Measurements from ENCODE around the gene GORASP2. TPM values are rescaled to one million over a fixed set of nuclear protein-coding genes. Genes with fewer than 3 reads are reported as not detected.

Gene GORASP2
- total RNA-seq, 1 donor from 2014 or later = 99.5 TPM

DNA sequence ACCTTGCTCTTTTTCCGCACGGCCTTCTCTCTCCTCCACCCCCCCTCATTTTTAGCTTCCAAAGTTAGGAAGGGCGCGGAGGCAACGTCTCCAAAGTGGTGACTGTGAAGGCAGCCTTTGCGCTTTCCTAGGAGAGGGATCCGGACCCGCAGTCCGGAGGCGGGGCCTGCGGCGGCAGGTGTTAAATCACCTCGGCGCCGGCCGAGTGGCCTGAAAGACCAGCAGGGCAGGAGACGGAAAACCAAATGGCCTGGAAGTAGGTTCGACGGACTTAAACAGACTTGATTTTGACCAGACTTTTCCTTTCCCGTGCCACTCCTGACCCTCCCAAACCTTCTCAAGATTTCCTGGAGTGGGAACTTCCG is 615 bp downstream of the GORASP2 start:
- H3K4me3 Mint-ChIP-seq = peak overlapping the region; percentile 92
- peak; percentile 36 for DNase-seq (ENCODE audit: low spot score)
- peaks cover 2% of the 10 kb centered on the region for H3K27me3 Mint-ChIP-seq (ENCODE audit: insufficient read depth)
- intact Hi-C loops (cut with micrococcal nuclease) = loop anchor here (1.0 to 10.0 kb wide), 11 partner anchors 157 to 1626 kb away; partner anchors contain the start of genes DCAF17, DLX2, DYNC1I2 and ERICH2
- H3K27ac Mint-ChIP-seq = peak overlapping the region; percentile 86
- peaks cover 9% of the 10 kb centered on the region for H3K9me3 Mint-ChIP-seq
- H3K36me3 Mint-ChIP-seq (ENCODE audit: low read depth) = peaks cover 20% of the 10 kb centered on the region
- peaks cover 46% of the 10 kb centered on the region for H3K4me1 Mint-ChIP-seq (ENCODE audit: low read depth)

DNA sequence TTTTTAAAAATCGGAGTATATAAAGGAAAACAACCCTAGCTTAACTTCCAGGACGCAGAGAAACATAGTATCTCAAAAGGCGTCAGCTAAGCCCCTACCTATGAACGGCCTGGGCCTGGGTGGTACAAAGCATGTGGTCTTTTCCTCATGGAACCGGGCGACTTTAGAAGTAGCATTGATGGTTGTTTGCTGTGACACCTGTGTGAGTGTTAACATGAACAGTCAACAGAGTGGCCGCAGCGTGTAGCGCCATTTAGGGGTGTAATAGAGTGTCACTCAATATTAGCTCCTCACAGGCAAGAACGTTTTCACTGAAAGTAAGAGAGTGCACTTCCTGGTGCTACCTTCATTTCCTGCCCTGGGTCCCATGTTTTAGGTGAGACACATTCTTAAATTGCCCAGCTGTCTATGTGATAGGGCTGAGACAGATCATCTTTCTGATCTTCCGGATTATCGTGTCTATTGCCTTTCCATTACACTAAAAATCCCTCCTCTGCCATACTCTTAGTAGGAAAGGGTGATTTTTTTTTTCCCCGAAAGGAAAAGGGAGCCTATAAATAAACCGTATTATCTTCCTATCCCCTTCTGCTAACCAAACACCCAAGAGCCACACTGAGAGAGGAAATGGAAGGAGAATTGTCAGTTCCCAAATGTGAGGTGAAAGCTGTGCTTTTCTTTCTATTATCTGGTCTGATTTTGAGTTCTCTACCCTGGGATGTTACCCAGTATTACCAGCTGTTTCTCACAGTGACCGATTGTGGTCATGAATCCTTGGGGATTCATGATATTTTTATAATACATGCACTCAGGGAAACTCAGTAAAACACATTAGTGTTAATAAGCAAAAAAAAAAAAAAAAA is 1.3 kb downstream of the GORASP2 start:
- intact Hi-C loops (cut with micrococcal nuclease) = loop anchor here (1.0 to 10.0 kb wide), 2 partner anchors 1356 to 1625 kb away; partner anchors contain the start of gene FASTKD1

GRCh38 chr2:170930991-170931266 is 1.9 kb downstream of the GORASP2 start:
- peaks cover 5% of the 10 kb centered on the region for H3K9me3 Mint-ChIP-seq
- DNase-seq (ENCODE audit: low spot score) = no peak
- peaks cover 22% of the 10 kb centered on the region for H3K36me3 Mint-ChIP-seq (ENCODE audit: low read depth)
- peaks cover 50% of the 10 kb centered on the region for H3K4me1 Mint-ChIP-seq (ENCODE audit: low read depth)
- peak overlapping the region; percentile 92 for H3K4me3 Mint-ChIP-seq
- intact Hi-C loops (cut with micrococcal nuclease) = loop anchor here (1.0 to 10.0 kb wide), 2 partner anchors 1356 to 1624 kb away; partner anchors contain the start of gene FASTKD1
- H3K27me3 Mint-ChIP-seq (ENCODE audit: insufficient read depth) = peaks cover 2% of the 10 kb centered on the region
- no peak overlapping the region for H3K27ac Mint-ChIP-seq

More for the DNA sequence above, 1.3 kb downstream of the GORASP2 start:
- Mint-ChIP-seq H3K36me3 (ENCODE audit: low read depth) (peaks cover 18% of the 10 kb centered on the region), H3K9me3 (peaks cover 5% of the 10 kb centered on the region), H3K4me1 (ENCODE audit: low read depth) (peaks cover 46% of the 10 kb centered on the region), H3K4me3 (peak overlapping the region; percentile 92), H3K27ac (peak overlapping the region; percentile 86), H3K27me3 (ENCODE audit: insufficient read depth) (peaks cover 2% of the 10 kb centered on the region)
- peak; percentile 47 for DNase-seq (ENCODE audit: low spot score)

- DNase-seq (ENCODE audit: low spot score) = no peak
- Mint-ChIP-seq H3K4me3 (peak overlapping the region; percentile 34), H3K27ac (no peak overlapping the region), H3K4me1 (ENCODE audit: low read depth) (peaks cover 50% of the 10 kb centered on the region), H3K36me3 (ENCODE audit: low read depth) (peaks cover 22% of the 10 kb centered on the region), H3K27me3 (ENCODE audit: insufficient read depth) (peaks cover 2% of the 10 kb centered on the region), H3K9me3 (peaks cover 5% of the 10 kb centered on the region)
- intact Hi-C loops (cut with micrococcal nuclease) = loop anchor here (10.0 kb wide), 1 partner anchor 1357 kb away; the partner anchor contains the start of gene FASTKD1
Observed at GRCh38 chr2:170932166-170932565, 3.1 kb downstream of the GORASP2 start.

DNA sequence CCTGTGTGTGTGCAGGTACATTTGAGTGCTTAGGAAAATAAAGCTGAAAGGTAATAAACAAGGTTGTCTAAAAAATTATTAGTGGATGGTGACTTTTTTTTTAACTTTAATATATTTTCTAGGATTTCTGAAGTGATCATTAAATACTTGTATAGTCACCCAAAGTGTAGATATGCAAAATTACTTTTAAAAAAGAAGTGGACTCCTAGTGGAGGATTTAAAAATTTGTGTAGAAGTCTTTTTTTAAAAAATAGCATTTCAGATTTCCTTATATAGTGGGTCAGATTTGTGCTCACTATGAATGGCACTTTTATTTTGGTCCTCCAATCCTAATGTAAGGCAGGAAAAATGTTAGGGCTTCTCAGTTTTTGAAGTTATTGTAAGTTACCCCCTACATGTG is 3.9 kb downstream of the GORASP2 start:
- Mint-ChIP-seq H3K9me3 (peaks cover 4% of the 10 kb centered on the region), H3K4me3 (no peak overlapping the region), H3K27me3 (ENCODE audit: insufficient read depth) (peaks cover 2% of the 10 kb centered on the region), H3K36me3 (ENCODE audit: low read depth) (peaks cover 22% of the 10 kb centered on the region), H3K27ac (no peak overlapping the region), H3K4me1 (ENCODE audit: low read depth) (peaks cover 56% of the 10 kb centered on the region)
- no peak for DNase-seq (ENCODE audit: low spot score)
- intact Hi-C loops (cut with micrococcal nuclease) = loop anchor here (10.0 kb wide), 1 partner anchor 1358 kb away; the partner anchor contains the start of gene FASTKD1

- Mint-ChIP-seq H3K4me3 (no peak overlapping the region), H3K9me3 (no peaks in the 10 kb centered on the region), H3K4me1 (ENCODE audit: low read depth) (peaks cover 63% of the 10 kb centered on the region), H3K36me3 (ENCODE audit: low read depth) (peaks cover 18% of the 10 kb centered on the region), H3K27ac (no peak overlapping the region), H3K27me3 (ENCODE audit: insufficient read depth) (no peaks in the 10 kb centered on the region)
- DNase-seq (ENCODE audit: low spot score) = no peak
- intact Hi-C loops (cut with micrococcal nuclease) = loop anchor here (10.0 kb wide), 1 partner anchor 1363 kb away; the partner anchor contains the start of gene FASTKD1
Observed at GRCh38 chr2:170937709-170938379, 8.8 kb downstream of the GORASP2 start.

DNA sequence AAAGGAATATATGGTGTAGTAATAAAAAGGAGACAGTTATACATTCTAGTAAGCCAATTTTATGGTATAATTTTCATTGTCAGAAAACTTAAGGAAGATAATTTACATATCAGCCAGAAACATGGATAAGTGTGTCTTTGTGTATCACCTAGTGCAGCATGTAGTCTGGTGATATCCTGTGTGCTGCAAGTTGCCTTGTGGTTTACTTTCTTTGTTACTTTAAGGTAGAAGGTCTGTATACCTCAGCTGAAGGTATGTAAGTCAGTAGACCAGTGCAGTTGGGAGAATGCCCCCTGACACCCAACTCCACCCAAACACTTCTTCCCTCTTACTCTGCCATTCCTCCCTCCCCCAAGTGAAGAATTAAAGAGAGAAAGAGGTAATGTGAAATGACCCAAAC is 11.0 kb downstream of the GORASP2 start:
- Mint-ChIP-seq H3K27me3 (ENCODE audit: insufficient read depth) (no peaks in the 10 kb centered on the region), H3K4me1 (ENCODE audit: low read depth) (peaks cover 58% of the 10 kb centered on the region), H3K4me3 (no peak overlapping the region), H3K36me3 (ENCODE audit: low read depth) (peaks cover 14% of the 10 kb centered on the region), H3K27ac (no peak overlapping the region), H3K9me3 (no peaks in the 10 kb centered on the region)
- intact Hi-C loops (cut with micrococcal nuclease) = no loop called here
- no peak for DNase-seq (ENCODE audit: low spot score)

DNA sequence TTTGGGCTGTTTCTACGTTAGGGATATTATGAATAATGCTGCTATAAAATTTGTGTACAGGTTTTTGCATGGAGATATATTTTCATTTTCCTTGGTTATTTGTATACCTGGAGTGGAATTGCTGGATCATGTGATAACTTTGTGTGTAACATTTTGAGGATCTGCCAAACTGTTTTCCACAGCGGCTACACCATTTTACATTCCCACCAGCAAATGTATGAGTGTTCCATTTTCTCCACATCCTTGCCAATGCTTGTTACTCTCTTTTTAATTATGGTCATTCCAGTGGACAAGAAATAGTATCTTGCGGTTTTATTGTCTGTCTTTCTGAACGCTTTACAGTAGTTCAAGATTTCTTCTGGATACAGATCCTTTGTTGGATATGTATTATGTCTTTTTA is 13.6 kb downstream of the GORASP2 start:
- Mint-ChIP-seq H3K27ac (no peak overlapping the region), H3K4me1 (ENCODE audit: low read depth) (peaks cover 56% of the 10 kb centered on the region), H3K9me3 (no peaks in the 10 kb centered on the region), H3K27me3 (ENCODE audit: insufficient read depth) (no peaks in the 10 kb centered on the region), H3K4me3 (no peak overlapping the region), H3K36me3 (ENCODE audit: low read depth) (peaks cover 14% of the 10 kb centered on the region)
- intact Hi-C loops (cut with micrococcal nuclease) = no loop called here
- no peak for DNase-seq (ENCODE audit: low spot score)

- DNase-seq (ENCODE audit: low spot score) = no peak
- H3K36me3 Mint-ChIP-seq (ENCODE audit: low read depth) = peaks cover 13% of the 10 kb centered on the region
- peaks cover 53% of the 10 kb centered on the region for H3K4me1 Mint-ChIP-seq (ENCODE audit: low read depth)
- intact Hi-C loops (cut with micrococcal nuclease) = no loop called here
- H3K27me3 Mint-ChIP-seq (ENCODE audit: insufficient read depth) = no peaks in the 10 kb centered on the region
- no peak overlapping the region for H3K27ac Mint-ChIP-seq
- H3K4me3 Mint-ChIP-seq = no peak overlapping the region
- no peaks in the 10 kb centered on the region for H3K9me3 Mint-ChIP-seq
Observed at GRCh38 chr2:170943041-170943440, 14.0 kb downstream of the GORASP2 start.

GRCh38 chr2:170943596-170943995 is 14.5 kb downstream of the GORASP2 start:
- H3K27ac Mint-ChIP-seq = no peak overlapping the region
- peaks cover 13% of the 10 kb centered on the region for H3K36me3 Mint-ChIP-seq (ENCODE audit: low read depth)
- peaks cover 49% of the 10 kb centered on the region for H3K4me1 Mint-ChIP-seq (ENCODE audit: low read depth)
- intact Hi-C loops (cut with micrococcal nuclease) = no loop called here
- H3K4me3 Mint-ChIP-seq = no peak overlapping the region
- H3K27me3 Mint-ChIP-seq (ENCODE audit: insufficient read depth) = no peaks in the 10 kb centered on the region
- H3K9me3 Mint-ChIP-seq = no peaks in the 10 kb centered on the region
- DNase-seq (ENCODE audit: low spot score) = no peak

DNA sequence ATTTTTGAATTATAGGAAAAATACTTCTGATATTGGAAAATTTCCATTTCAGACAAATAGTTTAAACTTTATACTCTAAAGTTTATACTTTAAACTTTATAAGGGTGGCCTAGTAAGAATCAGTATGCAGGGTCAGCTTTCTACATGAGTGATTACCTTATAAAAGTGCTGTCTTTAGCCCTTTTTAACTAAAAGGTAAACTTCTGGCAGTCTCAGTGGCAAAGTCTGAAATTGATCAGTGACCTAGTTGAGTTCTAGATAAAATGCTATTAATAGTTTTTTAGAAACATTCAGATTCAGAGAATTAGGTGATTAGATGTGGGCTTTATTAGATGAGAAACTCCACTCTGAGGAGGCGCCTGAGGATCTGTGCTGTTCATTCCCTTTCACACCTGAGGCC is 15.5 kb downstream of the GORASP2 start:
- intact Hi-C loops (cut with micrococcal nuclease) = no loop called here
- H3K36me3 Mint-ChIP-seq (ENCODE audit: low read depth) = peaks cover 14% of the 10 kb centered on the region
- no peak overlapping the region for H3K4me3 Mint-ChIP-seq
- no peak overlapping the region for H3K27ac Mint-ChIP-seq
- H3K27me3 Mint-ChIP-seq (ENCODE audit: insufficient read depth) = no peaks in the 10 kb centered on the region
- H3K4me1 Mint-ChIP-seq (ENCODE audit: low read depth) = peaks cover 39% of the 10 kb centered on the region
- no peak for DNase-seq (ENCODE audit: low spot score)
- H3K9me3 Mint-ChIP-seq = no peaks in the 10 kb centered on the region

- peaks cover 7% of the 10 kb centered on the region for H3K4me1 Mint-ChIP-seq (ENCODE audit: low read depth)
- no peak for DNase-seq (ENCODE audit: low spot score)
- no peak overlapping the region for H3K4me3 Mint-ChIP-seq
- intact Hi-C loops (cut with micrococcal nuclease) = no loop called here
- H3K36me3 Mint-ChIP-seq (ENCODE audit: low read depth) = peaks cover 37% of the 10 kb centered on the region
- H3K9me3 Mint-ChIP-seq = no peaks in the 10 kb centered on the region
- H3K27me3 Mint-ChIP-seq (ENCODE audit: insufficient read depth) = no peaks in the 10 kb centered on the region
- no peak overlapping the region for H3K27ac Mint-ChIP-seq
Observed at GRCh38 chr2:170949415-170949814, 20.4 kb downstream of the GORASP2 start.

GRCh38 chr2:170950221-170950761 is 21.2 kb downstream of the GORASP2 start:
- no peak overlapping the region for H3K27ac Mint-ChIP-seq

More at GRCh38 chr2:170950221-170950761, 21.2 kb downstream of the GORASP2 start:
- H3K4me1 Mint-ChIP-seq (ENCODE audit: low read depth) = peaks cover 7% of the 10 kb centered on the region
- DNase-seq (ENCODE audit: low spot score) = no peak
- intact Hi-C loops (cut with micrococcal nuclease) = no loop called here
- H3K9me3 Mint-ChIP-seq = no peaks in the 10 kb centered on the region
- H3K27me3 Mint-ChIP-seq (ENCODE audit: insufficient read depth) = no peaks in the 10 kb centered on the region
- peaks cover 45% of the 10 kb centered on the region for H3K36me3 Mint-ChIP-seq (ENCODE audit: low read depth)
- no peak overlapping the region for H3K4me3 Mint-ChIP-seq
